DOHH2 (cell line): Measurements from ENCODE around the gene IFNGR2.

Experiments used
- CTCF ChIP-seq: fragments of 200-600 bp; sonication (generic); IDR thresholded peaks from one replicate; pipeline ENCODE4 v1.5.1; 2014; ENCODE audit warnings: antibody characterized with exemption, mild to moderate bottlenecking, low read depth, low read length; ENCODE audit not compliant: poor library complexity, severe bottlenecking
- EZH2phosphoT487 ChIP-seq: fragments of 200-600 bp; sonication (generic); IDR thresholded peaks from 2 replicates; pipeline ENCODE4 v1.6.1; 2017; ENCODE audit warnings: borderline replicate concordance, mild to moderate bottlenecking, antibody characterized with exemption, low read length, moderate library complexity, mixed read lengths

GRCh38 chr21:33449616-33450015 lies 46.4 kb downstream of the IFNGR2 start:
- TF ChIP-seq CTCF (no peak), EZH2phosphoT487 (no peak)
